ENCODE results near the gene SFN. TPM values are rescaled to one million over a fixed set of nuclear protein-coding genes. Genes with fewer than 3 reads are reported as not detected.

The SFN gene
- total and polyA plus RNA-seq, 2 of the 13 experiments (the other 11 are each of a cell fraction or from before 2014, with no cell fraction given): 4.3 to 5.6 TPM

- TF ChIP-seq FOSL2 (CRISPR knock-in tag; IDR thresholded peaks at IDR 0.05) (peak; percentile 85), SSRP1 (CRISPR knock-in tag; IDR thresholded peaks at IDR 0.05) (no peak), ZBTB42 (CRISPR knock-in tag; IDR thresholded peaks at IDR 0.05) (no peak), ZNF629 (CRISPR knock-in tag; conservative IDR thresholded peaks at IDR 0.05) (peak; percentile 37; the same call in 1 of the 2 replicates), ZBTB33 (CRISPR knock-in tag; IDR thresholded peaks at IDR 0.05) (peak; percentile 78), DRAP1 (CRISPR knock-in tag; IDR thresholded peaks at IDR 0.05) (no peak), ZNF704 (CRISPR knock-in tag; IDR thresholded peaks at IDR 0.05; ENCODE audit: borderline replicate concordance) (no peak), SP5 (CRISPR knock-in tag; IDR thresholded peaks at IDR 0.05; ENCODE audit: borderline replicate concordance, low read depth) (0 out of 2 replicates have a peak, but pooled peaks have one; percentile 43), SP1 (IDR thresholded peaks at IDR 0.05) (no peak), SP1 (CRISPR knock-in tag; IDR thresholded peaks at IDR 0.05) (0 out of 2 replicates have a peak, but pooled peaks have one; percentile 16), BCL6 (CRISPR knock-in tag; IDR thresholded peaks at IDR 0.05) (no peak), ZNF432 (CRISPR knock-in tag; IDR thresholded peaks at IDR 0.05; ENCODE audit: borderline replicate concordance) (no peak), NFE2 (CRISPR knock-in tag; IDR thresholded peaks at IDR 0.05) (peak; percentile 34; the same call in 1 of the 2 replicates), HNRNPL (IDR thresholded peaks at IDR 0.05; ENCODE audit: low read depth, low read length) (peak; percentile 98), RARA (CRISPR knock-in tag; IDR thresholded peaks at IDR 0.05) (0 out of 2 replicates have a peak, but pooled peaks have one; percentile 12), EP300 (IDR thresholded peaks at IDR 0.05; ENCODE audit: low read depth in 2 of 2, low read length in 2 of 2) (0 out of 4 replicates have a peak, but pooled peaks of 1 of the 2 experiments have one; percentile 36), EP300 (CRISPR knock-in tag; IDR thresholded peaks at IDR 0.05; ENCODE audit: borderline replicate concordance) (0 out of 2 replicates have a peak, but pooled peaks have one; percentile 57), ZBTB21 (CRISPR knock-in tag; IDR thresholded peaks at IDR 0.05) (peak; percentile 78; the same call in 1 of the 2 replicates), ARHGAP35 (CRISPR knock-in tag; IDR thresholded peaks at IDR 0.05; ENCODE audit: borderline replicate concordance) (no peak)
Observed at GRCh38 chr1:26848941-26849774, 13.8 kb upstream of the SFN start (continued).

Measured in HepG2 (cell line).